ENCODE results near the gene CBX4.
A peak's percentile ranks its signal among the peaks of the same experiment; 100 is the strongest.

CBX4 gene

GRCh38 chr17:79841369-79842135, 2.3 kb upstream of the CBX4 start:
- peak overlapping the region; percentile 68 for H3K27ac Mint-ChIP-seq
- no peak overlapping the region for H3K4me3 Mint-ChIP-seq
- H3K9me3 Mint-ChIP-seq: no peaks in the 10 kb centered on the region
- intact Hi-C loops (cut with micrococcal nuclease): no loop called here
- peaks cover 23% of the 10 kb centered on the region for H3K36me3 Mint-ChIP-seq (ENCODE audit: low read depth)
- peaks cover 76% of the 10 kb centered on the region for H3K4me1 Mint-ChIP-seq (ENCODE audit: low read depth)
- H3K27me3 Mint-ChIP-seq: peaks cover 43% of the 10 kb centered on the region

GRCh38 chr17:79840989-79841286, 1.7 kb upstream of the CBX4 start:
- Mint-ChIP-seq H3K4me3 (no peak overlapping the region), H3K27me3 (peaks cover 41% of the 10 kb centered on the region), H3K27ac (no peak overlapping the region), H3K9me3 (no peaks in the 10 kb centered on the region), H3K4me1 (ENCODE audit: low read depth) (peaks cover 78% of the 10 kb centered on the region), H3K36me3 (ENCODE audit: low read depth) (peaks cover 27% of the 10 kb centered on the region)
- intact Hi-C loops (cut with micrococcal nuclease): no loop called here

GRCh38 chr17:79840269-79840988, 1.2 kb upstream of the CBX4 start:
- Mint-ChIP-seq H3K36me3 (ENCODE audit: low read depth) (peaks cover 32% of the 10 kb centered on the region), H3K27ac (peak overlapping the region; percentile 93), H3K4me3 (peak overlapping the region; percentile 59), H3K27me3 (peaks cover 41% of the 10 kb centered on the region), H3K9me3 (no peaks in the 10 kb centered on the region), H3K4me1 (ENCODE audit: low read depth) (peaks cover 78% of the 10 kb centered on the region)
- intact Hi-C loops (cut with micrococcal nuclease): no loop called here

- Mint-ChIP-seq H3K27me3 (peaks cover 40% of the 10 kb centered on the region), H3K36me3 (ENCODE audit: low read depth) (peaks cover 49% of the 10 kb centered on the region), H3K27ac (peak overlapping the region; percentile 93), H3K4me3 (peak overlapping the region; percentile 92), H3K4me1 (ENCODE audit: low read depth) (peaks cover 81% of the 10 kb centered on the region), H3K9me3 (no peaks in the 10 kb centered on the region)
- intact Hi-C loops (cut with micrococcal nuclease): loop anchor here (2.0 kb wide), 1 partner anchor 42 kb away; the partner anchor contains the start of gene CBX8
Measured at GRCh38 chr17:79838522-79839274, 542 bp downstream of the CBX4 start.

- H3K9me3 Mint-ChIP-seq: no peaks in the 10 kb centered on the region
- intact Hi-C loops (cut with micrococcal nuclease): loop anchor here (2.0 kb wide), 1 partner anchor 41 kb away; the partner anchor contains the start of gene CBX8
- peak overlapping the region; percentile 92 for H3K4me3 Mint-ChIP-seq
- peaks cover 35% of the 10 kb centered on the region for H3K27me3 Mint-ChIP-seq
- peak overlapping the region; percentile 93 for H3K27ac Mint-ChIP-seq
- peaks cover 56% of the 10 kb centered on the region for H3K36me3 Mint-ChIP-seq (ENCODE audit: low read depth)
- peaks cover 83% of the 10 kb centered on the region for H3K4me1 Mint-ChIP-seq (ENCODE audit: low read depth)
Measured at GRCh38 chr17:79837888-79838521, 1.2 kb downstream of the CBX4 start.

- Mint-ChIP-seq H3K4me3 (peak overlapping the region; percentile 92), H3K36me3 (ENCODE audit: low read depth) (peaks cover 60% of the 10 kb centered on the region), H3K27me3 (peaks cover 27% of the 10 kb centered on the region), H3K27ac (peak overlapping the region; percentile 93), H3K4me1 (ENCODE audit: low read depth) (peaks cover 83% of the 10 kb centered on the region), H3K9me3 (no peaks in the 10 kb centered on the region)
- intact Hi-C loops (cut with micrococcal nuclease): no loop called here
Measured at GRCh38 chr17:79836972-79837887, 2.0 kb downstream of the CBX4 start.

- H3K27me3 Mint-ChIP-seq: peaks cover 20% of the 10 kb centered on the region
- H3K9me3 Mint-ChIP-seq: no peaks in the 10 kb centered on the region
- intact Hi-C loops (cut with micrococcal nuclease): no loop called here
- peaks cover 81% of the 10 kb centered on the region for H3K4me1 Mint-ChIP-seq (ENCODE audit: low read depth)
- peaks cover 60% of the 10 kb centered on the region for H3K36me3 Mint-ChIP-seq (ENCODE audit: low read depth)
- peak overlapping the region; percentile 93 for H3K27ac Mint-ChIP-seq
- H3K4me3 Mint-ChIP-seq: peak overlapping the region; percentile 92
Measured at GRCh38 chr17:79836510-79836971, 2.7 kb downstream of the CBX4 start.

- Mint-ChIP-seq H3K9me3 (no peaks in the 10 kb centered on the region), H3K4me3 (no peak overlapping the region), H3K27ac (no peak overlapping the region), H3K27me3 (peaks cover 17% of the 10 kb centered on the region), H3K4me1 (ENCODE audit: low read depth) (peaks cover 81% of the 10 kb centered on the region), H3K36me3 (ENCODE audit: low read depth) (peaks cover 60% of the 10 kb centered on the region)
- intact Hi-C loops (cut with micrococcal nuclease): no loop called here
Measured at GRCh38 chr17:79835953-79836509, 3.2 kb downstream of the CBX4 start.

GRCh38 chr17:79835470-79835899, 3.8 kb downstream of the CBX4 start:
- intact Hi-C loops (cut with micrococcal nuclease): no loop called here
- peaks cover 60% of the 10 kb centered on the region for H3K36me3 Mint-ChIP-seq (ENCODE audit: low read depth)
- H3K27me3 Mint-ChIP-seq: peaks cover 12% of the 10 kb centered on the region
- H3K4me3 Mint-ChIP-seq: no peak overlapping the region
- peaks cover 81% of the 10 kb centered on the region for H3K4me1 Mint-ChIP-seq (ENCODE audit: low read depth)
- H3K9me3 Mint-ChIP-seq: no peaks in the 10 kb centered on the region
- H3K27ac Mint-ChIP-seq: no peak overlapping the region

- Mint-ChIP-seq H3K27me3 (peaks cover 5% of the 10 kb centered on the region), H3K4me1 (ENCODE audit: low read depth) (peaks cover 81% of the 10 kb centered on the region), H3K9me3 (no peaks in the 10 kb centered on the region), H3K36me3 (ENCODE audit: low read depth) (peaks cover 60% of the 10 kb centered on the region), H3K4me3 (no peak overlapping the region), H3K27ac (no peak overlapping the region)
- intact Hi-C loops (cut with micrococcal nuclease): no loop called here
Measured at GRCh38 chr17:79834565-79835469, 4.4 kb downstream of the CBX4 start.

- no peak overlapping the region for H3K4me3 Mint-ChIP-seq
- intact Hi-C loops (cut with micrococcal nuclease): no loop called here
- H3K27ac Mint-ChIP-seq: no peak overlapping the region
- H3K36me3 Mint-ChIP-seq (ENCODE audit: low read depth): peaks cover 60% of the 10 kb centered on the region
- no peaks in the 10 kb centered on the region for H3K9me3 Mint-ChIP-seq
- peaks cover 6% of the 10 kb centered on the region for H3K27me3 Mint-ChIP-seq
- peaks cover 87% of the 10 kb centered on the region for H3K4me1 Mint-ChIP-seq (ENCODE audit: low read depth)
Measured at GRCh38 chr17:79833744-79834564, 5.3 kb downstream of the CBX4 start.

Measured in dendritic cell treated with granulocyte-macrophage colony-stimulating factor and Interleukin-4, amounts not matched to agents 40 ng/mL and 50 ng/mL, for 4 days (primary cell).